HG03175 (cell line): Measurements from ENCODE around the gene KPNB1.

ENCODE experiments used
- ATAC-seq: cut with Tn5 transposase; IDR thresholded peaks from one replicate; pipeline ENCODE4 v1.9.1; 2021; ENCODE audit warnings: mild to moderate bottlenecking, moderate library complexity; ENCODE audit not compliant: unreplicated experiment

The KPNB1 gene

GRCh38 chr17:47649153-47649971, at the start of gene KPNB1:
Gene KPNB1, plus strand, starts transcription at chr17:47649919. Its CDS starts 326 bp downstream, at chr17:47650245.
- ATAC-seq = peak; percentile 86

- ATAC-seq = no peak
These were observed 45.7 kb upstream of the KPNB1 start for GRCh38 chr17:47603830-47604597.

- ATAC-seq = no peak
These were observed 45.2 kb upstream of the KPNB1 start for GRCh38 chr17:47604598-47604927.

DNA sequence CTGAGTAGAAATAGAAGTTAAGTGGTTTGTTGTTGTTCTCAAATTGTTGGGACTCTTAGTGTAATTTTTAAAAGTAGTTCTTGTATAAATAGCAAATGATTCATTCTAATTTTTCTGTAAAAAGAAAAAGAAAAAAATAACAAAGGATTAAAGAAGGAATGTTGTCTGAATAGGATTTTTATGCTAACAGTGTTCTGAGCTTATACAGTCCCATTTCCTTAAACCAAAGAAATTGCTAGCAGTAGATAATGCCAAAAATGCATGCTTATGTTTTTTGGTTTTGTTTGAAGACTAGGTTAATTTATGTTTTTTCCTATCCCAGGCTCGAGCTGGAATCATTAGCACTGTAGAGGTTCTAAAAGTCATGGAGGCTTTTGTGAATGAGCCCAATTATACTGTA, 44.7 kb upstream of the KPNB1 start:
- no peak for ATAC-seq

DNA sequence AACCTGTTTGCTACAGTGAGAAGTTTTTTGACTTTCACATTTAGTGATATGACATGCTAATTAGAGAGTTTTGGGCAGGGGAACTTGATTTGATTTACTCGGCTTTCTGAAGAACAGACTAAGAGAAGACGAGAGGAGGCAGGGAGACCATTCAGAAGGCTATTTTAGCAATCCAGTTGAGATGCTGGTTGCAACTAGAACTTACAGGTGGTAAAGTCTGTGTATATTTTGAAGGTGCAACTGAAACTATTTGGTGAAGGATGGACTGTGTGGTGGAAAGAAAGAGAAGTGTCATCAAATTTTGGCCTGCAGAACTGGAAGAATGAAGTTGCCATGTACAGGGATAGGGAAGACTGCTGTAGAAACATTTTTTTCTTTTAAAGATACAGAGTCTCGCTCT, 42.2 kb upstream of the KPNB1 start:
- no peak for ATAC-seq

- no peak for ATAC-seq
These were observed 38.1 kb upstream of the KPNB1 start for GRCh38 chr17:47611372-47612350.

- ATAC-seq = no peak
These were observed 33.8 kb upstream of the KPNB1 start for GRCh38 chr17:47615766-47616424.

GRCh38 chr17:47618410-47618809, 31.3 kb upstream of the KPNB1 start:
- ATAC-seq = no peak

DNA sequence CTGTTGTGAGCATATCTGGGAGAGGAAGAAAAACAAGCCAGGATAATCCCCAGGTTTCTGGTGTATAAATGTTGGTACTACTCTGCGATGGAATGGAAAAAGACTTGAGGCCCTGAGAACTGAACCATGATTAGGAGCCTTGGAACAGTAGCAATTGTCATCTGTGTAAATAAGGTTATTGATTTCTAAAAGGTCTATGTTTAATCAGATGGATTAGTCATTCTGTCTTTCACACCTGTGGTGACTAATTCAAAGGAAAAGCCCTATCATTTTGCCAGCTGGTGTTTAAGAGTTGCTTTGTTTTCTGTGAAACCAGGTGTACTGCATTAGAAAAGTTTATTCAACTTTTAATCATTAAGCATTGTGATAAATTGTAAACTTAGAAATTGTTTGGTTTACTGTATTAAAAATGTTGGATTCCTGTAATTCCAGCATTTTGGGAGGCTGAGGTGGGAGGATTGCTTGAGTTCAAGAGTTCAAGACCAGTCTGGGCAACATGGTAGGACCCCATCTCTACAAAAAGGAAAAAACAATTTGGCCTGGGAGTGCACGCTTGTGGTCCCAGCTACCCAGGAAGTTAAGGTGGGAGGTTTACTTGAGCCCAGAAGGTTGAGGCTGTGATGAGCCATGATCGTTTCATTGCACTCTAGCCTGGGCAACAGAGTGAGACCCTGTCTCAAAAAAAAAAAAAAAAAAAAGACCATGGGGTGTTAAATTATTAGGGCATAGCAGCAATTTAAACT, 29.0 kb upstream of the KPNB1 start:
- ATAC-seq = no peak

DNA sequence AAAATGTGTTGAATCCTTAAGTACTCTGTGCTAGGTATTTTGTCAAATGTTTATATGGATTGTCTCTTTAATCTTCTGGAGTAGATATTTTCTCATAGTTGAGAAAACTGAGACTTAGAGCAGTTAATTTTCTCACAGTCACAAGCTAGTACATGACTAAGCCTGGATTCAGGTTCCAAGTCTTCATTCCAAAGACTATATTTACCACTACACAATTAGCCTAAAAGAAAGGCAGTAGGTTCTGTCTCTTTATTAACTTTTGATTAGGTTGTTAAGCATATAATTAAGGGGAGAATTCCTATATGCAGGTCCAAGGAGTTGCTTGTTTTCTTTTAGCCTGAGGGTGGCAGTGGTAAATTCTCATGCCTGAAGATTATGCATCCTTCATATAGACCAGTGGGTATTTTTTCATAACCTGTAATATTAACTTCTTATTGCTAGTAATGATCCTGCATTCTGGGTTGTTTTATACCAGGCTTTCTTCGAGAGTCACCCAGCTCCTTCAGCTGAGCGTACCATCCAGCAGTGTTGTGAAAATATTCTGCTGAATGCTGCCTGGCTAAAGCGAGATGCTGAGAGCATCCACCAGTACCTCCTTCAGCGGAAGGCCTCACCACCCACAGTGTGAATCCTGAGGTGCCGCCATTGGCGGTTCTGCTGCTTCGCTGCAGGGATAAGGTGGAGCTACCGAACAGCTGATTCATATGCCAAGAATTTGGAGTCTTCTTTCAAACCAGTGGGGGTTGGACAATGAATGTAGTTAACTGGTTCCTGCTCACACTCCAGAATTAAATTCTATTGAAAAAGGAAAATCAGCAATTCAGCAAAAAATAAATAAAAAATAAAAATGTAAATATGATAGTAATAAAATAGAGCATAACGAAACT, 28.2 kb upstream of the KPNB1 start:
- ATAC-seq = no peak

GRCh38 chr17:47622180-47622549, 27.6 kb upstream of the KPNB1 start:
- no peak for ATAC-seq

GRCh38 chr17:47624727-47625068, 25.0 kb upstream of the KPNB1 start:
- no peak for ATAC-seq

DNA sequence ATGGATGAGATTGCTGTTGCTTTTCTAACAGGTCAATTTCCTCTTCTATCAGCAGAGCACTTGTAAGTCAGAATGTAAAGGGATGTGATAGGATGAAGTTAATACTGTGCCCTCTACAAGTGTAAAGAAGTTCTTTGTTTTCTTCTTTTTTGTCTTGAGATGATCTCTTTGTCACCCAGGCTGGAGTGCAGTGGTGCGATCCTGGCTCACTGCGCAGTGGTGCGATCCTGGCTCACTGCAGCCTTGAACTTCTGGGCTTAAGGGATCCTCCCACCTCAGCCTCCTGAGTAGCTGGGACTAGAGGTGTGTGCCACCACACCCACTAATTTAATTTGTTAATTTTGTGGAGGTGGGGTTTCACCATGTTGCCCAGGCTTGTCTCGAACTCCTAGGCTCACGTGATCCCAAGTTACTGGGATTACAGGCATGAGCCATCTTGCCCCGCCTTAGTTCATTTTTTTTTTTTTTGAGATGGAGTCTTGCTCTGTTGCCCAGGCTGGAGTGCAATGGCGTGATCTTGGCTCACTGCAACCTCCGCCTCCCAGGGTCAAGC, 21.6 kb upstream of the KPNB1 start:
- ATAC-seq = no peak

- ATAC-seq = no peak
These were observed 19.9 kb upstream of the KPNB1 start for GRCh38 chr17:47629826-47630225.

GRCh38 chr17:47630614-47631013, 19.1 kb upstream of the KPNB1 start:
- no peak for ATAC-seq

- ATAC-seq = no peak
These were observed 16.7 kb upstream of the KPNB1 start for GRCh38 chr17:47632991-47633390.

DNA sequence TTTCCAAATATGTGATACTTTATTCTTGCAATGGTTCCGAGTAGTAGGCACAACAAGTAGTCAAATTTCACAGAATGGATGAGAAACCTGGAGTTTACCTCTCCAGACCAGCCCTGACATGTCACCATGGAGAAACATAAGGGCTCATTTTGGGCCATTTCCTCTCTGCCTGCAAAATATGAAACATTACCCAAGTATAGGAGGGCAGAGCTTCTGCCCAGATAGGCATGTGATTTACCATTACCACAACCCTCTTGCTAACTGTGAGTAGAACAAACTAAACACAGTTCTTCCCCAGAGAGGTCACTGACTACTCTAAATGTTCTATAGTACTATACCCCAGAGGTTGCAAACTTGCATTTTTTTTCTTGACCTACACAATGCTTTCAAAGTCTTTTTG, 15.7 kb upstream of the KPNB1 start:
- no peak for ATAC-seq

GRCh38 chr17:47634870-47635269, 14.8 kb upstream of the KPNB1 start:
- ATAC-seq = no peak

GRCh38 chr17:47635734-47636133, 14.0 kb upstream of the KPNB1 start:
- no peak for ATAC-seq
